GM12874 (cell line): ENCODE results near the gene TGFBR1.

ENCODE experiments used
- CTCF ChIP-seq: IDR thresholded peaks from 2 replicates; pipeline ENCODE4 v1.5.1; 2011; ENCODE audit warnings: low read depth, mild to moderate bottlenecking, control low read depth, low read length, moderate library complexity; ENCODE audit not compliant: insufficient read depth

The TGFBR1 gene

DNA sequence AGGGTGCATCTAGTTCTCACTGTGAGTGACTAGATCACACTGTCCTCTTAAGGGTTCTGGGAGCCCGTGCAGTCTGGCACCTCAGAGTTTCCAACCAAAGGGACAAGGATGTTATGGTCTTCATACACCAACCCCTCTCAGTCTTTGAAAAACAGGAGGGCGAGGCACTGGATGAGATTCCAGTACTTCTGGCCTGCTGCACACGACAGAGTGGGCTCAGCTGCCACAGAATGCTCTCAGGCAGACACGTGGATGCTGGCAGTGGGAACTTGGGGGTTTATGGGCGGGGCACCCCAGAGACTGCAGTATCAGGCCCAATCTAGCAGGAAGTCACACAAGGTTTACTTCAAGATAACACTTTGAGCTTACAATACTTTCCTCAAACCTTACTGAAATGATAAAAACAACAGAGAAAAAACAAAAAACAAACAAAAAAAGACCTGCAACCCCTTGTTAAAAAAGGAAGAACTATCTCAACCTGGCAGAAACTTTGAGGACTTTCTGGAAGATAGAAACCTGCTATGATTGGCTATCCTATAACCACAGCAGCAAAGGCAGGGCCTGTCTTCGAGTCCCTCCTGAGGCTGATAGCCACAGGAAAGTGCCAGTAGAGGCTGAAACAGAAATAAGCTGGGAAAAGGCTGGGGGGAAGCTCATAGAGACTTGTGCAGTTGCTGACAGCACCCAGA is 28.3 kb upstream of the TGFBR1 start:
- TF ChIP-seq CTCF = no peak

DNA sequence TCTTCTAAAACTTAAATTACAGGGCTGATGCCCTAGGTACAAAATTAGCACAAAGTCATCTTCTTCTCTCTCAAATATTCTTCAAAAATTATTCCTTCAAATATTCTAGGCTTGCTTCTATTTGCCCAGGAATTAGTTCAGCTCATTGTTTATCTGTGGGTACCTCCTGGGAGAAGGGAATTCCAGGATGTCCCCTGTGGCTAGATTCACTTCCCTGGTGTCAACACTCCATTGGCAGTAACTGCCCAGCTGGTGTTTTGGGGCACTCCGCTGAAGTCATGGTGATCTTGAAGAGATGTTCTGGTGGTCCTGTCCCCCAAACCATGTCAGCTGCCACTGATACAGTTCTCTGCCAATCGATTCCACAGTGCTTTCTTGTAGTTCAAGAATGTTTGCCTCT is 26.2 kb upstream of the TGFBR1 start:
- TF ChIP-seq CTCF = no peak

DNA sequence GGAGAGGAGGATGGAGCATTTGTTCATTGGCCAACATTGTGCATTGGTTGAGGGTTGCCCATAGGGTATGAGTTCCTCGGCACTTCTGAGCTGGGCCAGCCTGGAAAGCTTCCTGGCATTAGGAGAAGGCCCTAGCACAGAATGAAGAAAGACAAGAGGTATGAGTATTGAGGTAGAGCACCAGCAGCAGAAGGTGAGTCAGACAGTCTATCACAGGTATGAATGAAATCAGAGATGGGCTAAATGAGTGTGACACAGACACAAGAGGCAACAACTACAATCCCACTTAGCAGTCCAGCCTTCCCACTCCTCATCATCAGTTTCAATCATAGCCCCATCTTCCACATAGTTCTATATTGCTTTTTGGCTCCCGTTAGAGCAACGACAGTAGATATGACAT is 25.4 kb upstream of the TGFBR1 start:
- no peak for TF ChIP-seq CTCF

- no peak for TF ChIP-seq CTCF
These were observed 21.9 kb upstream of the TGFBR1 start for GRCh38 chr9:99083051-99083450.

DNA sequence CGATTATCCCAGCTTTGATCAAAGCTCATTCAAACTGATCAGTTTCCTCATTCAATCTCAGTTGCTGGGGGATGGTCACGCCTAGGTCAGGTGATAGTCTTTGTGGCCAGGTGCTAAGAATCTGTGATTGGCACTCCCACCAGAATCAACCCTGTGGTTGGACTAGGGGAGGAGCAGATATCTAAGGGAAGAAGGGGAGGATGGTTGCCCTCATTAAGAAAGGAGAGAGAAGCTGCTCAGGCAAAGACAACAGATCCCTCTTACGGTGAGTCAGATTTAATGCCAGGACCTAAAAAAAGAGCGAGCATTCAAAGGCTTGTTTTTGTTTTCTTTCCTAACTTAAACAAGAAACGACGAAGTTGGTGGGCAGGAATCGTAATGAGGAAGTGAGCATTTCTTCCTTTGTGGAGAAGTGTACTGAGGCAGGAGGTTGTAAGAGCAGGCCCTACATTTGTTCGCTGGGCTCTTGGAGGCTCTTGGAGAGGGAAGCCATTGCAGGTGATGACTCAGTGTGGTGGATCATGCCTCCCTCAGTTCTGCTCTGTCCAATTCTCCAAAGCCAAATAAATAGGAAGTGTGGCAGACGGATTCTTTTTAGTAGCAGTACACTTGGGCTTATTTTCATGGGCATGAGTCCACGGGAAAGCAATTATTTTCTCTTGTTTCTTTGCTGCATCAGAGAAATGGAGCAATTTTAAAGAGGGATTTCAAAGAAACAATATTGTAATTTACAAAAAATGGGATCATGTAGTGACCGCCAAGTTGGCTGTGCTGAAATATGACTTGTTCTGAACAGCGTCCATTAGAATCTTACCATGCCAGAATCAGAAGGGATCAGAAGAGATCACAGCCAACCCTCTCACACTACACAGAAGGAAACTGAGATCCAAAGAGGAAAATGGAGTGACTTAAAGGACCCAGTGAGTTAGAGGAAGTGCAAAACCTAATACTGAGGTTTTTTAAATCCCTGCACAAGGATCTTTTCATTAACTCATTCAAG is 18.7 kb upstream of the TGFBR1 start:
- no peak for TF ChIP-seq CTCF

- no peak for TF ChIP-seq CTCF
These were observed 17.5 kb upstream of the TGFBR1 start for GRCh38 chr9:99087462-99087861.

GRCh38 chr9:99090336-99091130 is 14.4 kb upstream of the TGFBR1 start:
- no peak for TF ChIP-seq CTCF
